Effector memory CD8-positive, alpha-beta T cell (primary cell): ENCODE results near the gene PPP3R1.

ENCODE experiments used
- ATAC-seq: fragments of 150-1000 bp; cut with Tn5 transposase; replicated peaks from 2 replicates; pipeline ENCODE4 v1.10.0; 2021; ENCODE audit warnings: mild to moderate bottlenecking, moderate library complexity
- DNase-seq, 3 experiments: peaks; one replicate each; pipeline ENCODE4 v3.0.0; 2021
- H3K27ac Mint-ChIP-seq, 2 donors: one replicate each; pipeline ENCODE4 v1.8.0; 2022; ENCODE audit warnings: mild to moderate bottlenecking in 2 of 2, mixed read lengths in 2 of 2, moderate library complexity in 2 of 2
- H3K27me3 Mint-ChIP-seq, 2 donors: one replicate each; pipeline ENCODE4 v1.8.0; 2022; ENCODE audit warnings: mixed read lengths in 2 of 2
- H3K36me3 Mint-ChIP-seq: one replicate; pipeline ENCODE4 v1.8.0; 2022; ENCODE audit warnings: mild to moderate bottlenecking, moderate library complexity, mixed read lengths; ENCODE audit not compliant: insufficient read depth
- H3K4me1 Mint-ChIP-seq, 2 donors: one replicate each; pipeline ENCODE4 v1.8.0; 2022; ENCODE audit warnings: low read depth in 2 of 2, mixed read lengths in 2 of 2
- H3K4me3 Mint-ChIP-seq, 2 donors: one replicate each; pipeline ENCODE4 v1.8.0; 2022; ENCODE audit warnings: mild to moderate bottlenecking in 2 of 2, mixed read lengths in 2 of 2, moderate library complexity in 2 of 2
- H3K9me3 Mint-ChIP-seq, 2 donors: one replicate each; pipeline ENCODE4 v1.8.0; 2022; ENCODE audit warnings: mixed read lengths in 2 of 2

Gene PPP3R1

DNA sequence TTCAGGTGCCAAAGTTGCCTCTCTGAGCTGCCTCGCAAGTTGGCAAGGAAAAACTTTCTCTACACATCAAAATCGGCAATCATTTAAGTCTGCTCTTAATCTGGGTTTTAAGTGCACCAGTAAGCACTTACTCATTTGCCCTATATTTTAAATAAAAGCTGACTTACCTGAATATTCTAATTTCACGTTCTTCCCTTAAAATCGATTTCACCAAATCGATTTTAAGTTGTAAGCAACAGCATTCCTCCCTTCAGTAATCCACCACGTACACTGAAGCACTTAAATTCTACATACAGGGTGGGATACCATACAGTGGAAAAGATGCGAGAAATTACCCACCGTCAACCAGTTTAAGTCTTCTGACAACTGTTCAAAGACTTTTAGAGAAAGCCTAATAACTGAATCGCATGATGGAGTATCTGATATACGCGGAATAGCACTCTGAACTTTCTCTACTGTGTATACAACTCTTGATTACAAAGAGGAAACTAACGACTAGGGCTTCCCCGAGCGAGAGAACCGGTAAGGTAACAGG, 1.6 kb downstream of the PPP3R1 start:
- H3K27me3 Mint-ChIP-seq = no peaks in the 10 kb centered on the region
- peak overlapping the region in 1 of 2 donors; percentile 99 for H3K27ac Mint-ChIP-seq
- H3K36me3 Mint-ChIP-seq = peaks cover 35% of the 10 kb centered on the region
- peaks cover 17 to 33% of the 10 kb centered on the region in 2 donors for H3K4me1 Mint-ChIP-seq
- no peak for ATAC-seq
- peak overlapping the region in 1 of 2 donors; percentile 98 for H3K4me3 Mint-ChIP-seq
- no peaks in the 10 kb centered on the region for H3K9me3 Mint-ChIP-seq
- no peak for DNase-seq

DNA sequence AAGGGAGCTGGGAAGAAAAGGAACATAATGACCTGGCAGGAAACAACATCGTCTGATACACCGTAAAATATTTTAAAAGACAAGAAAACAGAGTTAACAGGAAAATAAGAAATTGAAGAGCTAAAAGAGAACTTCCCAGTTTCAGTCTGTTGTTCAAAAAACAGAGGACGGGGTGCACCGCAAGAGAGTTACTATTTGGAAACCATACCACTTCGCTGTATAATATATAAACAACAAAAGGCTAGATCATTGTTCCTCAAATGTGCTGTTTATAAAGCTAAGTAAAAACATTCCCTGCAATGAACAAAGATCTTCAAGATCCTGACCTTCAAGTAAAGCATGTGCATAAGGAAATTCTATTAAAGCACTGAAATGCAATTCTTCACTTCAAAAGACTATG, 2.1 kb downstream of the PPP3R1 start:
- H3K27me3 Mint-ChIP-seq = no peaks in the 10 kb centered on the region
- DNase-seq (no peak), ATAC-seq (no peak)
- peaks cover 35% of the 10 kb centered on the region for H3K36me3 Mint-ChIP-seq
- H3K9me3 Mint-ChIP-seq = no peaks in the 10 kb centered on the region
- peak overlapping the region in 1 of 2 donors; percentile 99 for H3K27ac Mint-ChIP-seq
- H3K4me1 Mint-ChIP-seq = peaks cover 17 to 33% of the 10 kb centered on the region in 2 donors
- peak overlapping the region in 1 of 2 donors; percentile 98 for H3K4me3 Mint-ChIP-seq

DNA sequence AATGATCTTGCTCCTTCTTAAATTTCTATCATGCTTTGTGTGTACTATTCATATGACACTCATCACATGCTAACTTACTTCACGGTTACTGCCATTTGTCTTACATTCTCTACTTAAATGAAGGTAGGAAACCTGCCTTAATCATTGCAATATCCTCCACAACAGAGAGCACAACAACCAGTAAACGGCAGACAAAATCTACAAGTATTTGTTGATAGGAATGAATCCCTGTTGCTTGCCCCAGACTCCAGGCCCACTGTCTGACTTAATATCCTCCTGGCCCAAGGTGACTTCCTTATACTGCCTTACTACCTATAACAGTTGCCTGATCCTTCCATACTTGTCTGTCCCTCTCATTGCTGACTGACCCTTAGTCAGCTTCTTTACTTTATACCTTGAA, 3.5 kb downstream of the PPP3R1 start:
- no peak for ATAC-seq
- Mint-ChIP-seq H3K27ac (no peak overlapping the region), H3K9me3 (no peaks in the 10 kb centered on the region), H3K27me3 (no peaks in the 10 kb centered on the region), H3K36me3 (peaks cover 35% of the 10 kb centered on the region), H3K4me1 (peaks cover 15 to 23% of the 10 kb centered on the region in 2 donors), H3K4me3 (no peak overlapping the region)
- no peak for DNase-seq

DNA sequence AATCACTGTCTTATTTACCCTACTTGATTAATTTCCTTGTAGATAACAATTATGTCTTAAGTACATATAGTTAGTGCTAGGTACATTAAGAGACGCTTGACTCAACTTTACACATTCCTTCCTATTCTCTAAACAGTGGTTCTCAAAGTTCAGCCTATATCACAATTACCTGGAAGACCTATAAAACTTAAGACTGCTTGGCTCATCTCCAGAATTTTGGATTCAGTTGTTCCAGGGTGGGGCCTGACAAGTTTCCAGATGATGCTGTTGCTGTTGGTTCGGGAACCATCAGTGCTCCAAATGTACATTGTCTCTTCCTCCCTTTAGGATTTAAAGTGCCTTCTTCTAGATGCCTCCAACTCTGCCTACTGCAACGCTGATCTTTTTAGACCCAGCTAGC, 4.0 kb downstream of the PPP3R1 start:
- Mint-ChIP-seq H3K9me3 (no peaks in the 10 kb centered on the region), H3K4me3 (no peak overlapping the region), H3K4me1 (peaks cover 15 to 19% of the 10 kb centered on the region in 2 donors), H3K36me3 (peaks cover 33% of the 10 kb centered on the region), H3K27me3 (no peaks in the 10 kb centered on the region), H3K27ac (no peak overlapping the region)
- DNase-seq (no peak), ATAC-seq (no peak)

DNA sequence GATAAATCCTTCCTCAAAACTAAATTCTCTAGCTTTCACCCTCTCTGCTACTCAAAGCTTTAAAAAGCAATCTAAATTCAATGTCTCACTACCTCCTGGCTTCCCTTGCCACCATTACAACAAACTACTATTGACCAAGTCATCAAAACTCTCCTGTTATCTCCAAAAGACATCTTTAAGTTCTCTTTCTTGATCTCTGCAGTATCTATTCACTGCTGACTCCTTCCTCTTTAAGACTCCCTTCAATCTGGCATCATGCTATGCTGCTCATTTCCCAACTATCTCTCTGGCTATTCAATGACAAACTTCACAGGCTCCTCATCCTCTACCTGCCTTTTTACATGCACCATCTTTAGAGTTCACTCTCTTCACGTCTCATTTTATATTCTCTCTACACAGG, 5.9 kb downstream of the PPP3R1 start:
- H3K4me1 Mint-ChIP-seq = peaks cover 16 to 18% of the 10 kb centered on the region in 2 donors
- H3K4me3 Mint-ChIP-seq = no peak overlapping the region
- no peak for ATAC-seq

DNA sequence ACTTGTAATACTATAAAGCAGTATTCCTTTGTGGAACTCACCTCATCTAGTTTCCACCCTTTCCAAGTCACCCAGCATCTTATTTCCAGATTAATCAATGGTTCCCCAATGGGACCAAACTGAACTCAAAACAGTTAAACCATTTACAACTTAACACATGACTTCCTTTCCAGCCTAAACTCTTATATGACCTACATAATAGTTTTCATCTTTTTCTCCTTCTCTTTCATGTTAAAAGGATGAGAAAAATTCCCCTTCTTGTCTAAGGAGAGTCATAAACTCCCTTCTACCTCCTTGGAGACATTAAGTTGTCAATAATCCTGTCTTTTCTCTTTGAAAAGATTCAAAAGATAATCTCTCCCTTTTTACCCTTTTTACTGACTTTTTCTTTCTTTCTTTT, 6.7 kb downstream of the PPP3R1 start:
- H3K27ac Mint-ChIP-seq = no peak overlapping the region
- no peaks in the 10 kb centered on the region for H3K9me3 Mint-ChIP-seq
- DNase-seq = no peak
- H3K4me1 Mint-ChIP-seq = peaks cover 14 to 21% of the 10 kb centered on the region in 2 donors
- no peak overlapping the region for H3K4me3 Mint-ChIP-seq
- peak; percentile 47 for ATAC-seq
- peaks cover 7% of the 10 kb centered on the region for H3K36me3 Mint-ChIP-seq
- H3K27me3 Mint-ChIP-seq = no peaks in the 10 kb centered on the region

More for the DNA sequence above, 5.9 kb downstream of the PPP3R1 start:
- peaks cover 14% of the 10 kb centered on the region for H3K36me3 Mint-ChIP-seq
- no peak overlapping the region for H3K27ac Mint-ChIP-seq
- H3K27me3 Mint-ChIP-seq = no peaks in the 10 kb centered on the region
- H3K9me3 Mint-ChIP-seq = no peaks in the 10 kb centered on the region
- DNase-seq = no peak

DNA sequence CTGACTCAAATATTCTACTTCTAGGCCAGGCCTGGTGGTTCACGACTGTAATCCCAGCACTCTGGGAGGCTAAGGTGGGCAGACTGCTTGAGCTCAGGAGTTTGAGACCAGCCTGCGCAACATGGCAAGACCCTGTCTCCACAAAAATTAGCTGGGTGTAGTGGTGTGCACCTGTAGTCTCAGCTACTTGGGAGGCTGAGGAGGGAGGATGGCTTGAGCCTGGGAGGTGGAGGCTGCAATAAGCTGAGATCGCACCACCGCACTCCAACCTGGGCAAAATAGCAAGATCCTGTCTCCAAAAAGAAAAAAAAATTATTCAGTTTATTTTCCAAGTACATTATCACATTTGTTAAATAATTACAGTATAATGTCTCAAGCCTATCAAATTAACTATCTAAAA, 7.3 kb downstream of the PPP3R1 start:
- H3K27me3 Mint-ChIP-seq = no peaks in the 10 kb centered on the region
- no peak for ATAC-seq
- peaks cover 17 to 21% of the 10 kb centered on the region in 2 donors for H3K4me1 Mint-ChIP-seq
- H3K4me3 Mint-ChIP-seq = no peak overlapping the region
- DNase-seq = no peak
- peaks cover 4% of the 10 kb centered on the region for H3K36me3 Mint-ChIP-seq
- no peaks in the 10 kb centered on the region for H3K9me3 Mint-ChIP-seq
- H3K27ac Mint-ChIP-seq = no peak overlapping the region

DNA sequence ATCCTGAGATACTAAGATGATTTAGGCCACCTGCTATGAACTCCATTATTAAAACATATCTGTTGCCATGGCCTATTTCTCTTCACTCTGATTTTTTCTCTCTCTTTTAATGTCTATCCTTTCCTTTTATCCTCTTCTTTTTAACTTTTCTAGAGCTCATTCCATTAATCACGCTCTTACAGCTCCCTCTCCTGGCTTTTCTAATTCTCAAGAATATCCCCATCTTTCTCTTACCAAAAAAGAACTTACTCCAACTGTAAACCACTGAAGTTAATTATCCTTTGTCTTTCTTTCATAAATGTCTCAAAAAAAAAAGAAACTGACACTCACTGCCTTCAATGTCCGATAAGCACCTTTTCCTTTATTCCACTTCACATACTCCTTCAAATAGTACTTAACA, 7.9 kb downstream of the PPP3R1 start:
- no peaks in the 10 kb centered on the region for H3K9me3 Mint-ChIP-seq
- peaks cover 16 to 23% of the 10 kb centered on the region in 2 donors for H3K4me1 Mint-ChIP-seq
- ATAC-seq (no peak), DNase-seq (no peak)
- no peaks in the 10 kb centered on the region for H3K36me3 Mint-ChIP-seq
- no peaks in the 10 kb centered on the region for H3K27me3 Mint-ChIP-seq
- no peak overlapping the region for H3K27ac Mint-ChIP-seq
- no peak overlapping the region for H3K4me3 Mint-ChIP-seq

DNA sequence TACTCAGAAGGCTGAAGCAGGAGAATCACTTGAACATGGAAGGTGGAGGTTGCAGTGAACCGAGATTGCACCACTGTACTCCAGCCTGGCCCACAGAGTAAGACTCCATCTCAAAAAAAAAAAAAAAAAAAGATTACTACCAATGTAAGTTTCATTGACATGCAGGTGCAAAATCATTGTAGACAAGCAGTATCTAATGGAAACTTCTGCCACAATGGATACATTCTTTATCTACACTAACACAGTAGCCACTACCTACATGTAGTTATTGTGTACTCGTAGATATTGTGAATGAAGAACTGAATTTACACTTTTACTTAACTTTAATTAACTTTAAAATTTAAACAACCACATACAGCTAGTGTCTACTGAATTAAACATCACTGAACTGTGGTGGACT, 10.6 kb downstream of the PPP3R1 start:
- no peak for ATAC-seq
- H3K4me3 Mint-ChIP-seq = no peak overlapping the region
- H3K4me1 Mint-ChIP-seq = peaks cover 31 to 42% of the 10 kb centered on the region in 2 donors
- H3K27me3 Mint-ChIP-seq = no peaks in the 10 kb centered on the region
- peaks cover 4% of the 10 kb centered on the region for H3K36me3 Mint-ChIP-seq
- H3K27ac Mint-ChIP-seq = no peak overlapping the region
- no peak for DNase-seq
- no peaks in the 10 kb centered on the region for H3K9me3 Mint-ChIP-seq

DNA sequence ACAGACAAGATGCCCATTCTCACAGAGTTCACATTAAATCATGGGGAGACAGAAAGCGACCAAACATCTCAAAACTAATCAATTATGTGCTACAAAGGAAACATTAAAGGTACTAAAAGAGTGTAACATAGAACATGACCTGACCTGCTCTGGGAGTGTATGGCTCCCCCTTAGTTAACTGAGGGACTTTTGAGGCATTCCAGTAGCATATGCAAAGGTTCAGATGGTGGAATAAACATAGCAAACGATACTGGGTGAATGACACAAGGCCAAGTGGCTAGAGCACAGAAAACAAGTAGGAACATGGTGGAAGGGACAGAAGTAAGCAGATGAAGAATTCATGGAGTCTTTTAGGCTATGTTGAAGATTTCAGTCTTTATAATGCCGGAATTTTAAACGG, 11.9 kb downstream of the PPP3R1 start:
- peaks cover 4% of the 10 kb centered on the region for H3K36me3 Mint-ChIP-seq
- peaks cover 39 to 54% of the 10 kb centered on the region in 2 donors for H3K4me1 Mint-ChIP-seq
- peak overlapping the region; percentile 4 to 91 for H3K27ac Mint-ChIP-seq
- H3K9me3 Mint-ChIP-seq = no peaks in the 10 kb centered on the region
- DNase-seq = no peak
- H3K27me3 Mint-ChIP-seq = no peaks in the 10 kb centered on the region
- H3K4me3 Mint-ChIP-seq = peak overlapping the region in 1 of 2 donors; percentile 76
- no peak for ATAC-seq

DNA sequence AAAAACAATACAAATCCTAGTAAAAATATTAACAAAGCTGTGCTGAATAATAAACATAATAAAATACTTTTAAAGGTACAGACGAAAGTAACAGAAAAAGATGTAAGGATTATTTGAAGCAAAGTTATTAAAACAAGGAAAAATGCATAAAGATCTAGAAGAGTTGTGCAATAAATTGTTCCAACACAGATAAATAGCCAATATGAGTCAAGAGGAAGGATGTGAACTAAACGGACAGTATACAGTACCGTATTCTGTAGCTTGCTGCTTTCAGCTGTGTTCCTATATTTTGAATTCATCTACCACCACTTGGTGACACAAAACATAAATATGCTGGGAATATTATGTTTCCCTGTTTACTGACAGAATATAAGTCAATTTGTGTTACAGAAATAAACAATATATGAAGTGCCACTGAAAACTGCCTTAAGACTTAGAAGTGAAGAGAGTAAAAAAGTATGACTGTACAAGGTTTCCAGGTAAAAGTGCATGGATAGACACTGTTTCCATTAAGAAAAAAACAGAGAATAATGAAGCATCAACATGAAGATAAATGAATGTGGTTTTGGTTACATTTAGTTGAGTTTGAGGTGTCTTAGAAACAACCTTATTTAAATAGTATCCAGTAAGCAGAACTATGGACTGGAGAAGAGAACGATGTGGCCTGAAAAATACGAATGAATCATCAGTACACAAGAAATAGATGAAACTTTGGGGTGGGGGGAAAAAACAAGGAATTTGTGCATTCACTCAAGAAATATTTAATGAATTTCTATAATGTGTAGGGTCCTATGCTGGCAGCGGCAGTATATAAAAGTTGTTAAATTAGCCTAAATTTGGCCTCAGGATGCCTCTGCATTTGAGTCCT, 13.1 kb downstream of the PPP3R1 start:
- DNase-seq (no peak), ATAC-seq (peak; percentile 31)
- peaks cover 4% of the 10 kb centered on the region for H3K36me3 Mint-ChIP-seq
- peak overlapping the region in 1 of 2 donors; percentile 67 for H3K27ac Mint-ChIP-seq
- no peaks in the 10 kb centered on the region for H3K27me3 Mint-ChIP-seq
- H3K9me3 Mint-ChIP-seq = no peaks in the 10 kb centered on the region
- H3K4me3 Mint-ChIP-seq = peak overlapping the region; percentile 62 to 76
- H3K4me1 Mint-ChIP-seq = peaks cover 42 to 65% of the 10 kb centered on the region in 2 donors

DNA sequence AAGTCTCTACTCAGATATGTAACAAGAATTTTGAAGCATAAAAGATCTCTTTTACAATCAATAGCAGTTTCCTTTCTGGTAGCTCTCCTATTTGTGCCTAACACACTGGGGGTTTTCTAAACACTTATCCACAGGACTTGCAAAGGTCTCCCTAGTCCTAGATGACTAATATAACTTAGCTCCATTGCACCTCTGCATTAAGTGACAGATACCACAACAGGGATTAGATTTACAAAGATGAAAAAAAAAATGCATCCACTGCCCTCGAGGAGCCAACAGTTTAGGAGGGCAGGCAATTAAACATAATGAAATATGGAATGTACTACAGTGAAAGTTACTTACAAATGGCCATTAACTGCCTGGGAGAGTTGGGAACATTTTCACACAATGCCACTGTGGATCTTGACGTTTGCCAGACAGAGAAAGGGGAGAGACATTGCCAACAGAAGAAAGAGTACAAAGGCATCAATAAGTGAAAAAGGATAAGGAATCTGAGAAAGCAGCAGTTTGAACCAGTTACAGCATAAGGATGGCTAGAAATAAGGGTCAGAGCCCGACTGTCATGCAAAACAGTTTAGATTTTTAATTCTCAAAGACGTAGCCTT, 14.3 kb downstream of the PPP3R1 start:
- Mint-ChIP-seq H3K4me1 (peaks cover 44 to 70% of the 10 kb centered on the region in 2 donors), H3K27ac (peak overlapping the region; percentile 11 to 68), H3K9me3 (no peaks in the 10 kb centered on the region), H3K4me3 (peak overlapping the region; percentile 62 to 76), H3K27me3 (no peaks in the 10 kb centered on the region), H3K36me3 (peaks cover 9% of the 10 kb centered on the region)
- ATAC-seq (no peak), DNase-seq (no peak)

DNA sequence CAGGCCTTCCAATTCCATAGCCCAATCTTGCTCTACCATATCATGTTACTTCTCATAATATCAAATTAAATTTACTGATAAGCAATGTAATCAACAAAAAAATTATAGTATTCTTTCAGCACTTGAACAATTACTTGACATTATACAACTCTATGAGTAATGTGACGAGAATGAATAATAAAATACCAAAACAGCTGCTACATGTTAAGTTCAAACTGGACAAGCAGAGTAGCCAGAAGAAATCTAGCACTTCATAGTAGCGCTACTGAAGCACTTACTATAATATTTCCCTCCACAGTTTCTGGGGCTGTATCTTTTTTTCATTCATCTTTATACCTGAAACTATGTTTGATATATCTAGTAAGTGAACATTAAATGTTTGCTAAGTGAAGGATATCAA, 14.9 kb downstream of the PPP3R1 start:
- DNase-seq (no peak), ATAC-seq (no peak)
- Mint-ChIP-seq H3K4me3 (no peak overlapping the region), H3K36me3 (peaks cover 9% of the 10 kb centered on the region), H3K9me3 (no peaks in the 10 kb centered on the region), H3K4me1 (peaks cover 47 to 73% of the 10 kb centered on the region in 2 donors), H3K27me3 (no peaks in the 10 kb centered on the region), H3K27ac (peak overlapping the region in 1 of 2 donors; percentile 68)

DNA sequence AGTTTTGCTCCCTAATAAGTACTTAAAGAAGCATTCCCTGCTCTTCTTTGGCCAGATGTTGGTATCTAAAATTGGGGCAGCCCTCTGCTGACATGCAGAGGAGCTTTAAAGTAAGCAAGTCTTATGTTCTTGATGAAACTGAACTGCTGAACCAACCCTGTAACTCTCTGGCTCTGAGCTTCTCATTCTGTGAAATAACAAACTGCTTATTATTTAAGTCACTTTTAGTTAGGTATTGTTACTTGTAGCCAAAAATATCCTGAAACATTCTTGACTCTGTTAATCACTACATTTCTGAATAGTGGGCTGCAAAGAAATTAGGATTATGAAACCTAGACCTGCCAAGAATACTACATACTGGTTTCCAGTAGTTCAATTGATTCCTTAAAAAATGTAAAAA, 15.5 kb downstream of the PPP3R1 start:
- Mint-ChIP-seq H3K36me3 (peaks cover 9% of the 10 kb centered on the region), H3K9me3 (no peaks in the 10 kb centered on the region), H3K27ac (peak overlapping the region in 1 of 2 donors; percentile 68), H3K4me1 (peaks cover 50 to 75% of the 10 kb centered on the region in 2 donors), H3K4me3 (no peak overlapping the region), H3K27me3 (no peaks in the 10 kb centered on the region)
- DNase-seq (no peak), ATAC-seq (no peak)
